Panc1 (cell line): ENCODE data around the gene MTHFD2. TPM values are rescaled to one million over a fixed set of nuclear protein-coding genes. Genes with fewer than 3 reads are reported as not detected.
"Not testable (repeated sequence)": the region's sequence is repeated elsewhere in the genome, so short reads cannot be mapped to it uniquely, and the experiment has no call there.

Experiments used
- ATAC-seq: fragments of 200-7000 bp; cut with Tn5 transposase; 2 replicates; pipeline ENCODE4 v1.9.1; 2020; ENCODE audit warnings: mild to moderate bottlenecking, moderate library complexity
- BruUV-seq: library from RNA; stranded (reverse); fragments of 400-500 nt; replicated peaks from 2 replicates; lab custom pipeline; 2021; lab: Mats Ljungman, UMichigan
- CTCF ChIA-PET: fragments of 300-600 bp; sonication (Branson Sonifier 250); formaldehyde crosslinking; loops from one replicate; lab custom pipeline; 2022; ENCODE audit warnings: antibody characterized with exemption; lab: Charles Lee
- POLR2A ChIA-PET: fragments of 300-600 bp; sonication (Branson Sonifier 250); formaldehyde crosslinking; loops from one replicate; lab custom pipeline; 2022; ENCODE audit warnings: antibody characterized with exemption; lab: Charles Lee
- DNase-seq: peaks from one replicate; pipeline ENCODE4 v3.0.0-alpha.2; 2010; ENCODE audit warnings: low read depth, low spot score
- H3K27ac ChIP-seq: 2 replicates; pipeline ENCODE4 v1.5.1; 2011; ENCODE audit warnings: mild to moderate bottlenecking, low read length, inconsistent platforms
- H3K27me3 ChIP-seq: fragments of 200-500 bp; sonication (Bioruptor generic); 2 replicates; pipeline ENCODE4 v1.6.0; 2014; ENCODE audit warnings: low read length, inconsistent platforms; ENCODE audit not compliant: control insufficient read depth, insufficient read depth
- H3K36me3 ChIP-seq: fragments of 200-500 bp; sonication (Bioruptor generic); 2 replicates; pipeline ENCODE4 v1.5.1; 2014; ENCODE audit warnings: inconsistent platforms, mild to moderate bottlenecking, low read length, moderate library complexity; ENCODE audit not compliant: control insufficient read depth, insufficient read depth
- H3K4me1 ChIP-seq: 2 replicates; pipeline ENCODE4 v1.5.1; 2011; ENCODE audit warnings: inconsistent platforms, mild to moderate bottlenecking, low read length, moderate library complexity; ENCODE audit not compliant: control insufficient read depth, insufficient read depth
- H3K4me3 ChIP-seq, 2 experiments: 2 replicates each; pipeline ENCODE4 v1.5.1; 2011 to 2012; ENCODE audit warnings: low read depth in 2 of 2, low read length in 2 of 2, mild to moderate bottlenecking in 2 of 2, inconsistent platforms in 1 of 2, moderate library complexity in 1 of 2
- H3K9me3 ChIP-seq: fragments of 200-500 bp; sonication (Bioruptor generic); 2 replicates; pipeline ENCODE4 v1.5.1; 2014; ENCODE audit warnings: low read depth, mild to moderate bottlenecking, inconsistent platforms, low read length, moderate library complexity; ENCODE audit not compliant: control insufficient read depth, insufficient read depth
- POLR2AphosphoS5 ChIP-seq: IDR thresholded peaks from 2 replicates; pipeline ENCODE4 v1.6.1; 2012; ENCODE audit warnings: mild to moderate bottlenecking, low read depth, low read length, moderate library complexity
- REST ChIP-seq, 2 experiments: IDR thresholded peaks; 2 replicates each; pipeline ENCODE4 v1.6.1; 2011 to 2012; ENCODE audit warnings: low read depth in 2 of 2, control low read depth in 1 of 2, low read length in 1 of 2, mild to moderate bottlenecking in 1 of 2, moderate library complexity in 1 of 2; ENCODE audit not compliant: insufficient read depth in 1 of 2
- SIN3A ChIP-seq: IDR thresholded peaks from 2 replicates; pipeline ENCODE4 v1.6.1; 2012; ENCODE audit warnings: low read depth, mild to moderate bottlenecking, low read length, moderate library complexity, borderline replicate concordance; ENCODE audit not compliant: insufficient read depth
- TCF7L2 ChIP-seq: IDR thresholded peaks from 2 replicates; pipeline ENCODE4 v1.6.1; 2011; ENCODE audit warnings: mild to moderate bottlenecking, low read depth, low read length, inconsistent platforms
- in situ Hi-C: cut with HindIII; loops from 2 replicates; pipeline ENCODE4 v1.10.0; 2016; ENCODE audit warnings: low sequenced_read_pairs, low pct_unique_long_range_greater_than_20kb
- intact Hi-C: fragments of 100-400 bp; cut with micrococcal nuclease; formaldehyde crosslinking; loops from one replicate; pipeline ENCODE4 v1.10.0; 2022; ENCODE audit not compliant: unreplicated experiment
- total RNA-seq: library from RNA; stranded (reverse); gene quantifications from one replicate; pipeline ENCODE4 v1.2.1, GENCODE V29; 2021; ENCODE audit not compliant: unreplicated experiment
- TF ChIP-seq, protein P1 (sequence below): fragments of 450-650 bp; IDR thresholded peaks from 2 replicates; pipeline ENCODE4 v1.5.1; 2017; ENCODE audit warnings: mild to moderate bottlenecking

Gene MTHFD2
- total RNA-seq, 1 experiment from 2014 or later: 215 TPM

DNA sequence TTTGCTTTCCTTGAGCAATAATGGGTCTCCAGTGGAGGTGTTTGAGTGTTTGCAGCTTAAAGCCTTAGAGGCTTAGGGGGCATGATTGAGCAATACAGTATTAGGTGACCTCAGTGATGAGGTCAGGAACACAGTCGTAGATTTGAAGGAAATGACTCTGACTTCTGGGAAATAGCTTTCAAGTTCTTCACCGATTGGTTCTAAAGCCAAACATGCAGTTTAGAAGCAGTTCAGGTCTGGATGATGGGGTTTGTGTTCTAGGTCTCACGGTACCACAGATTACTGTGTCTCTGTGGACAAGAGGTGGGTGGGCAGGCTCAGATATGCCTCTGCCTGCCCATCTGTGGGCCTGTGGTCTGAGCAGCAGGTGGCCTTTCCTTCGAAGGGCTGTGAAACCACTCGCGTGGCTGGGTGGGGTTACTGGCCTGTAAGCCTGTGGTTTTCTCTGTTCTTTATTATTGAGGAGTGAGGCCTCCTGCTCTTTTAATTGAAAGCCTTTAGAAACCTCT is 7.8 kb downstream of the MTHFD2 start:
- TF ChIP-seq POLR2AphosphoS5: 0 out of 2 replicates have a peak, but pooled peaks have one; percentile 24
- TF ChIP-seq TCF7L2: no peak
- BruUV-seq: no TSS peak
- H3K27ac ChIP-seq: peak overlapping the region; percentile 55
- in situ Hi-C loops (no loop called here), intact Hi-C loops (no loop called here)
- ChIA-PET CTCF (no interaction called here), POLR2A (no interaction called here)
- H3K4me3 ChIP-seq: no peak overlapping the region
- ATAC-seq (no peak), DNase-seq (no peak)
- H3K36me3 ChIP-seq: peaks cover 22% of the 10 kb centered on the region
- H3K27me3 ChIP-seq: no peaks in the 10 kb centered on the region
- no peaks in the 10 kb centered on the region for H3K9me3 ChIP-seq
- H3K4me1 ChIP-seq: peaks cover 60% of the 10 kb centered on the region

DNA sequence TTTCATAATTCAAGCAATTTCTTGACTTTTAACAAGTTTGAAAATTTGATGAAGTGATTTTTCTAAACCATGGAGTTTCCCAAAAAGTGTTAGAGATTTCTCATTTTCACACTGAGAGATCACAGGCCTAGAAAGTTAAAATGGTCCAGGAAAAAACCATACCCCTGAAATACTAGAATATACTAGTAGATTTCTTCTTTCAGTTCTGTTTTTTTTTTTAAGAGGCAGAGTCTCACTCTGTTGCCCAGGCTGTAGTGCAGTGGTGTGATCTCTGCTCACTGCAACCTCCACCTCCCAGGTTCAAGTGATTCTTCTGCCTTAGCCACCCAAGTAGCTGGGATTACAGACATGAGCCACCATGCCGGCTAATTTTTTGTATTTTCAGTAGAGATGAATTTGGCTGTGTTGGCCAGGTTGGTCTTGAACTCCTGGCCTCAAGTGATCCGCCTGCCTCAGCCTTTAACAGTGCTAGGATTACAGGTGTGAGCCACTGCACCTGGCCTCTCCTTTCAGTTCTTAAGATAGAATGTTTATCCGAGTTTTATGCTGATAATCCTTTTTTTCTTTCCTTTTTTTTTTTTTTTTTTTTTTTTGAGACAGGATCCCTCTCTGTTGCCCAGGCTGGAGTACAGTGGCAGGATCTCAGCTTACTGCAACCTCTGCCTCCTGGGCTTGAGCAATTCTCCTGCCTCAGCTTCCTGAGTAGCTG is 14.4 kb downstream of the MTHFD2 start:
- H3K4me3 ChIP-seq: no peak overlapping the region
- intact Hi-C loops: no loop called here
- ATAC-seq (no peak), DNase-seq (no peak)
- no peaks in the 10 kb centered on the region for H3K9me3 ChIP-seq
- no peak overlapping the region for H3K27ac ChIP-seq
- ChIA-PET POLR2A (no interaction called here), CTCF (interaction anchor here (0.7 kb wide), 1 partner anchor 178 kb away, joined by 9 read pairs; no protein-coding TSS in a partner anchor)
- H3K4me1 ChIP-seq: peaks cover 23% of the 10 kb centered on the region
- peaks cover 53% of the 10 kb centered on the region for H3K36me3 ChIP-seq
- TF ChIP-seq POLR2AphosphoS5 (no peak), TCF7L2 (no peak), SIN3A (no peak), REST (IDR thresholded peaks at IDR 0.05; ENCODE audit: insufficient read depth in 1 of 2, low read depth in 2 of 2, low read length in 1 of 2) (no peak)
- TF ChIP-seq, protein P1, sequence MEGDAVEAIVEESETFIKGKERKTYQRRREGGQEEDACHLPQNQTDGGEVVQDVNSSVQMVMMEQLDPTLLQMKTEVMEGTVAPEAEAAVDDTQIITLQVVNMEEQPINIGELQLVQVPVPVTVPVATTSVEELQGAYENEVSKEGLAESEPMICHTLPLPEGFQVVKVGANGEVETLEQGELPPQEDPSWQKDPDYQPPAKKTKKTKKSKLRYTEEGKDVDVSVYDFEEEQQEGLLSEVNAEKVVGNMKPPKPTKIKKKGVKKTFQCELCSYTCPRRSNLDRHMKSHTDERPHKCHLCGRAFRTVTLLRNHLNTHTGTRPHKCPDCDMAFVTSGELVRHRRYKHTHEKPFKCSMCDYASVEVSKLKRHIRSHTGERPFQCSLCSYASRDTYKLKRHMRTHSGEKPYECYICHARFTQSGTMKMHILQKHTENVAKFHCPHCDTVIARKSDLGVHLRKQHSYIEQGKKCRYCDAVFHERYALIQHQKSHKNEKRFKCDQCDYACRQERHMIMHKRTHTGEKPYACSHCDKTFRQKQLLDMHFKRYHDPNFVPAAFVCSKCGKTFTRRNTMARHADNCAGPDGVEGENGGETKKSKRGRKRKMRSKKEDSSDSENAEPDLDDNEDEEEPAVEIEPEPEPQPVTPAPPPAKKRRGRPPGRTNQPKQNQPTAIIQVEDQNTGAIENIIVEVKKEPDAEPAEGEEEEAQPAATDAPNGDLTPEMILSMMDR: no peak
- no TSS peak for BruUV-seq
- H3K27me3 ChIP-seq: no peaks in the 10 kb centered on the region
- in situ Hi-C loops: no loop called here

DNA sequence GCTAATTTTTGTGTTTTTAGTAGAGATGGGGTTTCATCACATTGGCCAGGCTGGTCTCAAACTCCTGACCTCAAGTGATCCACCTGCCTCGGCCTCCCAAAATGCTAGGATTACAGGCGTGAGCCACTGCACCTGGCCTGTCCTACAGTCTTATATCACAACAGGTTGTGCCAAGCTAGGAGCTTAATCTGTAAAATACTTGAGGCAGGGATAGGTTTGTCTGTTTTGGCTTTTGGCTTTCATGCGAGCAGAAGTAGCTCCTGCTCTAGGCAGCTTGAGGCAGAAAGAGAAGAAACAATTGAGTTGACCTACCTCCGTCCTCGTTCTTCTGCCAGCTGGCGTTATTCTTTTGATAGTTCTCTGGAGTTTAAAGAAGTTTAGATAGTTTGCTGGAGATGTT is 17.4 kb downstream of the MTHFD2 start:
- DNase-seq, H3K27ac ChIP-seq, H3K27me3 ChIP-seq, H3K4me3 ChIP-seq, in situ Hi-C loops, intact Hi-C loops, H3K4me1 ChIP-seq, ATAC-seq, CTCF ChIA-PET, H3K9me3 ChIP-seq, BruUV-seq, POLR2A ChIA-PET: not testable (repeated sequence)
- peaks cover 50% of the 10 kb centered on the region for H3K36me3 ChIP-seq
